DND-41 (cell line): ENCODE results near the gene ZBTB12.

Experiments used
- ATAC-seq: fragments of 200-7000 bp; cut with Tn5 transposase; 3 replicates; pipeline ENCODE4 v1.9.1; 2021; ENCODE audit warnings: low read depth; ENCODE audit not compliant: insufficient read depth
- DNase-seq: peaks from one replicate; pipeline ENCODE4 v3.0.0-alpha.2; 2020
- H2AFZ ChIP-seq: 2 replicates; pipeline ENCODE4 v1.6.0; 2012; ENCODE audit warnings: low read depth, low read length
- H3K27ac ChIP-seq: 2 replicates; pipeline ENCODE4 v1.5.1; 2012; ENCODE audit warnings: low read length, inconsistent platforms
- H3K27me3 ChIP-seq: fragments of 200-600 bp; sonication (generic); 2 replicates; pipeline ENCODE4 v1.6.0; 2012; ENCODE audit warnings: low read length, mild to moderate bottlenecking, inconsistent platforms; ENCODE audit not compliant: insufficient read depth, poor library complexity
- H3K36me3 ChIP-seq: 2 replicates; pipeline ENCODE4 v1.5.1; 2012; ENCODE audit warnings: low read length, inconsistent platforms; ENCODE audit not compliant: insufficient read depth
- H3K4me1 ChIP-seq: 2 replicates; pipeline ENCODE4 v1.5.1; 2012; ENCODE audit warnings: mild to moderate bottlenecking, low read length; ENCODE audit not compliant: insufficient read depth
- H3K4me2 ChIP-seq: 2 replicates; pipeline ENCODE4 v1.6.0; 2012; ENCODE audit warnings: mild to moderate bottlenecking, moderate library complexity, low read length, inconsistent platforms; ENCODE audit not compliant: insufficient read depth
- H3K4me3 ChIP-seq, 2 experiments: fragments of 200-600 bp in 1 of 2; shearing (Covaris generic) in 1 of 2; 2 replicates each; pipeline ENCODE4 v1.5.1; 2012 to 2016; ENCODE audit warnings: inconsistent platforms in 2 of 2, low read length in 2 of 2, mild to moderate bottlenecking in 2 of 2, low read depth in 1 of 2, moderate library complexity in 1 of 2
- H3K79me2 ChIP-seq: 2 replicates; pipeline ENCODE4 v1.6.0; 2012; ENCODE audit warnings: low read length, inconsistent platforms; ENCODE audit not compliant: insufficient read depth
- H3K9ac ChIP-seq: 2 replicates; pipeline ENCODE4 v1.6.0; 2012; ENCODE audit warnings: low read depth, mild to moderate bottlenecking, inconsistent platforms, low read length, moderate library complexity
- H3K9me3 ChIP-seq: 2 replicates; pipeline ENCODE4 v1.5.1; 2012; ENCODE audit warnings: low read length, moderate library complexity, mild to moderate bottlenecking, inconsistent platforms; ENCODE audit not compliant: insufficient read depth, severe bottlenecking
- H4K20me1 ChIP-seq: 2 replicates; pipeline ENCODE4 v1.6.0; 2012; ENCODE audit warnings: low read length; ENCODE audit not compliant: insufficient read depth
- CTCF ChIP-seq: IDR thresholded peaks from 2 replicates; pipeline ENCODE4 v1.5.1; 2012; ENCODE audit warnings: borderline replicate concordance, low read length, moderate library complexity, mild to moderate bottlenecking; ENCODE audit not compliant: poor library complexity, severe bottlenecking; ENCODE audit errors: extremely low read depth
- EZH2 ChIP-seq: IDR thresholded peaks from 3 replicates; pipeline ENCODE4 v1.6.1; 2012; ENCODE audit warnings: borderline replicate concordance, low read depth, mild to moderate bottlenecking, moderate library complexity, low read length, inconsistent platforms; ENCODE audit not compliant: severe bottlenecking

Gene ZBTB12

GRCh38 chr6:31948306-31948705 is 46.4 kb upstream of the ZBTB12 start:
- Histone ChIP-seq H3K9me3 (no peaks in the 10 kb centered on the region), H3K27me3 (peaks cover 4% of the 10 kb centered on the region), H4K20me1 (no peaks in the 10 kb centered on the region; the same call in 1 of the 2 replicates), H3K36me3 (peaks cover 19% of the 10 kb centered on the region), H3K9ac (no peak overlapping the region), H3K79me2 (no peaks in the 10 kb centered on the region), H2AFZ (no peak overlapping the region), H3K4me3 (no peak overlapping the region), H3K4me2 (no peak overlapping the region), H3K4me1 (no peaks in the 10 kb centered on the region), H3K27ac (no peak overlapping the region)
- DNase-seq (no peak), ATAC-seq (no peak)
- TF ChIP-seq CTCF: no peak
- TF ChIP-seq EZH2: no peak

GRCh38 chr6:31947864-31948263 is 46.0 kb upstream of the ZBTB12 start:
- no peak for DNase-seq
- Histone ChIP-seq H2AFZ (no peak overlapping the region), H3K27ac (no peak overlapping the region), H3K4me3 (no peak overlapping the region), H3K4me2 (no peak overlapping the region), H3K27me3 (peaks cover 4% of the 10 kb centered on the region), H3K79me2 (no peaks in the 10 kb centered on the region), H4K20me1 (no peaks in the 10 kb centered on the region; the same call in 1 of the 2 replicates), H3K4me1 (no peaks in the 10 kb centered on the region), H3K9me3 (no peaks in the 10 kb centered on the region), H3K36me3 (peaks cover 15% of the 10 kb centered on the region), H3K9ac (no peak overlapping the region)
- TF ChIP-seq CTCF: no peak
- no peak for TF ChIP-seq EZH2
- ATAC-seq: no peak

- TF ChIP-seq CTCF (no peak), EZH2 (no peak)
- Histone ChIP-seq H3K4me2 (no peak overlapping the region), H3K79me2 (no peaks in the 10 kb centered on the region), H3K9me3 (no peaks in the 10 kb centered on the region), H3K4me3 (no peak overlapping the region), H3K9ac (no peak overlapping the region), H3K36me3 (peaks cover 8% of the 10 kb centered on the region), H3K4me1 (no peaks in the 10 kb centered on the region), H3K27ac (no peak overlapping the region), H3K27me3 (peaks cover 10% of the 10 kb centered on the region), H4K20me1 (no peaks in the 10 kb centered on the region; the same call in 1 of the 2 replicates), H2AFZ (no peak overlapping the region)
- no peak for ATAC-seq
- DNase-seq: no peak
Observed at GRCh38 chr6:31947070-31947675, 45.3 kb upstream of the ZBTB12 start.
